ENCODE data around the gene COTL1.
A peak's percentile ranks its signal among the peaks of the same experiment; 100 is the strongest.
"Not testable (repeated sequence)": the region's sequence is repeated elsewhere in the genome, so short reads cannot be mapped to it uniquely, and the experiment has no call there.

Gene COTL1

GRCh38 chr16:84527532-84528269 is 90.2 kb downstream of the COTL1 start:
- DNase-seq (no peak), ATAC-seq (no peak)
- Mint-ChIP-seq H3K4me1 (no peaks in the 10 kb centered on the region), H3K9me3 (peaks cover 8% of the 10 kb centered on the region), H3K36me3 (ENCODE audit: low read depth) (peaks cover 4% of the 10 kb centered on the region), H3K27me3 (no peaks in the 10 kb centered on the region), H3K4me3 (no peak overlapping the region), H3K27ac (peak overlapping the region; percentile 76)

GRCh38 chr16:84526794-84527531 is 90.9 kb downstream of the COTL1 start:
- Mint-ChIP-seq H3K9me3 (peaks cover 8% of the 10 kb centered on the region), H3K27ac (no peak overlapping the region), H3K4me3 (no peak overlapping the region), H3K36me3 (ENCODE audit: low read depth) (peaks cover 4% of the 10 kb centered on the region), H3K4me1 (no peaks in the 10 kb centered on the region), H3K27me3 (no peaks in the 10 kb centered on the region)
- no peak for ATAC-seq
- DNase-seq = no peak

- not testable (repeated sequence) for H3K9me3 Mint-ChIP-seq; ATAC-seq; H3K4me3 Mint-ChIP-seq; H3K27me3 Mint-ChIP-seq; DNase-seq; H3K4me1 Mint-ChIP-seq; H3K27ac Mint-ChIP-seq; H3K36me3 Mint-ChIP-seq (ENCODE audit: low read depth)
Observed at GRCh38 chr16:84524941-84525581, 92.8 kb downstream of the COTL1 start.

- H3K36me3 Mint-ChIP-seq (ENCODE audit: low read depth) = peaks cover 2% of the 10 kb centered on the region
- H3K9me3 Mint-ChIP-seq = no peaks in the 10 kb centered on the region
- ATAC-seq (peak; percentile 40), DNase-seq (no peak)
- no peaks in the 10 kb centered on the region for H3K27me3 Mint-ChIP-seq
- peaks cover 16% of the 10 kb centered on the region for H3K4me1 Mint-ChIP-seq
- H3K4me3 Mint-ChIP-seq = no peak overlapping the region
- H3K27ac Mint-ChIP-seq = no peak overlapping the region
Observed at GRCh38 chr16:84524346-84524920, 93.4 kb downstream of the COTL1 start.

GRCh38 chr16:84521497-84521770 is 96.4 kb downstream of the COTL1 start:
- H3K27ac Mint-ChIP-seq = no peak overlapping the region
- ATAC-seq (no peak), DNase-seq (no peak)
- no peak overlapping the region for H3K4me3 Mint-ChIP-seq
- no peaks in the 10 kb centered on the region for H3K27me3 Mint-ChIP-seq
- no peaks in the 10 kb centered on the region for H3K9me3 Mint-ChIP-seq
- H3K4me1 Mint-ChIP-seq = peaks cover 40% of the 10 kb centered on the region
- no peaks in the 10 kb centered on the region for H3K36me3 Mint-ChIP-seq (ENCODE audit: low read depth)

GRCh38 chr16:84520725-84521496 is 97.0 kb downstream of the COTL1 start:
- no peak overlapping the region for H3K27ac Mint-ChIP-seq
- H3K27me3 Mint-ChIP-seq = no peaks in the 10 kb centered on the region
- peaks cover 43% of the 10 kb centered on the region for H3K4me1 Mint-ChIP-seq
- DNase-seq = no peak
- no peak for ATAC-seq
- no peak overlapping the region for H3K4me3 Mint-ChIP-seq
- H3K36me3 Mint-ChIP-seq (ENCODE audit: low read depth) = no peaks in the 10 kb centered on the region
- H3K9me3 Mint-ChIP-seq = no peaks in the 10 kb centered on the region

- Mint-ChIP-seq H3K4me3 (peak overlapping the region; percentile 26), H3K9me3 (no peaks in the 10 kb centered on the region), H3K36me3 (ENCODE audit: low read depth) (no peaks in the 10 kb centered on the region), H3K27me3 (no peaks in the 10 kb centered on the region), H3K4me1 (peaks cover 53% of the 10 kb centered on the region), H3K27ac (peak overlapping the region; percentile 70)
- ATAC-seq (peak; percentile 13), DNase-seq (peak; percentile 50)
Observed at GRCh38 chr16:84519855-84520254, 98.0 kb downstream of the COTL1 start.

- peaks cover 62% of the 10 kb centered on the region for H3K4me1 Mint-ChIP-seq
- peak overlapping the region; percentile 70 for H3K27ac Mint-ChIP-seq
- no peaks in the 10 kb centered on the region for H3K36me3 Mint-ChIP-seq (ENCODE audit: low read depth)
- H3K4me3 Mint-ChIP-seq = peak overlapping the region; percentile 21
- H3K27me3 Mint-ChIP-seq = no peaks in the 10 kb centered on the region
- ATAC-seq (peak; percentile 48), DNase-seq (peak; percentile 68)
- H3K9me3 Mint-ChIP-seq = no peaks in the 10 kb centered on the region
Observed at GRCh38 chr16:84518804-84519341, 99.0 kb downstream of the COTL1 start.

GRCh38 chr16:84518220-84518619 is 99.7 kb downstream of the COTL1 start:
- Mint-ChIP-seq H3K4me1 (peaks cover 69% of the 10 kb centered on the region), H3K27ac (peak overlapping the region; percentile 35)
- ATAC-seq; DNase-seq; H3K4me3 Mint-ChIP-seq; H3K9me3 Mint-ChIP-seq; H3K36me3 Mint-ChIP-seq (ENCODE audit: low read depth); H3K27me3 Mint-ChIP-seq: not testable (repeated sequence)

GRCh38 chr16:84517366-84517765 is 100.5 kb downstream of the COTL1 start:
- DNase-seq = no peak
- no peaks in the 10 kb centered on the region for H3K36me3 Mint-ChIP-seq (ENCODE audit: low read depth)
- H3K27ac Mint-ChIP-seq = peak overlapping the region; percentile 35
- ATAC-seq = no peak
- no peaks in the 10 kb centered on the region for H3K9me3 Mint-ChIP-seq
- H3K27me3 Mint-ChIP-seq = no peaks in the 10 kb centered on the region
- H3K4me1 Mint-ChIP-seq = peaks cover 75% of the 10 kb centered on the region
- H3K4me3 Mint-ChIP-seq = no peak overlapping the region

Measured in activated naive CD8-positive, alpha-beta T cell treated with anti-CD3 and anti-CD28 coated beads, Interleukin-2, amount 50 U/mL, for 24 hours (primary cell).